HUDEP-2 (cell line): ENCODE data around the gene CNTN4.

Experiments
- DNase-seq, 76 experiments: peaks; one replicate each; lab custom pipeline; 2025; ENCODE audit not compliant: unreplicated experiment in 76 of 76; lab: John Stamatoyannopoulos, UW

Gene CNTN4

DNA sequence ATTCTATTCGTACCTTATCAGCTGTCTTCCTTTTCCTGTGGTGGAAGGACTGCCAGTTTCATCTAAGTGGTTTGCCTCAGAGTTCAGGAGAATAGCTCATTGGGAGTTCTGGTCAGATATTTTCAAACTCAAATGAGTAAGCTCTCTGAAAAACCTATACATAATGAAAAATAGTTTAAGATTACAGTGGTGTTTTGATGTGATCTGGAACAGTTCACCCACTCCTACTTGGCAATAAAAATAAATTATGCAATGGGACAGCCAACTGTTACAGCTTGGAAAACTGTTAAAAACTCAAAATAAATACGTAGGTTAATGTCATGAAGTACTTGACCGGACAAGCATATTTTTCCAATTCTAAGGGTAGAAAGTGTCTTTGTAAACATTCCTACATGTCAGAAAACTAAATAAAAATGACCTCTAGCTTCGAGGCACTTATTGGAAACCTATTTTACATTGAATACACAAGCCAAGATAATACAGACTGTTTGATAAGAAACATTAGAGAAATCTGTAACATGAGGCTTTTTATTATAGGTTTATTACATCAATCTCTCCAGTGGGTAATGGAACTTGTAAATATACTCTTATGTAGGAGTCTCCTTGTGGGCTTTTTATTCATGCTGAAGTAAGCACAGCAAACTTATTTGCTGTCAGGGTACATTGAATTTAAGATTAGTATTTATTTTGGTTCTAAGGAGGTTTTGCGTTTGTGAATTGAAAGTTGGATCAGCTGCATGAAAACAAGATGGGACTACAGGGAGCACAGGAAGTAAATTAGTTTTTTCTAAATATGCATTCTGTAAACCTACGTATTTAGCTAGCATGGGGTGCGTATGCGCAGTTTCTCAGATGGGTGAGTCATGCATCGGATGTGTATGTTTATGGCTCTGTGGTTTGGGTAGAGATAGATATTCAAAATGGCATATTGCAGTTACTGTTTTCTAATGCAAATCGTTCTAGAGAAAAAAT lies 558.4 kb downstream of the CNTN4 start:
- no peak for DNase-seq

DNA sequence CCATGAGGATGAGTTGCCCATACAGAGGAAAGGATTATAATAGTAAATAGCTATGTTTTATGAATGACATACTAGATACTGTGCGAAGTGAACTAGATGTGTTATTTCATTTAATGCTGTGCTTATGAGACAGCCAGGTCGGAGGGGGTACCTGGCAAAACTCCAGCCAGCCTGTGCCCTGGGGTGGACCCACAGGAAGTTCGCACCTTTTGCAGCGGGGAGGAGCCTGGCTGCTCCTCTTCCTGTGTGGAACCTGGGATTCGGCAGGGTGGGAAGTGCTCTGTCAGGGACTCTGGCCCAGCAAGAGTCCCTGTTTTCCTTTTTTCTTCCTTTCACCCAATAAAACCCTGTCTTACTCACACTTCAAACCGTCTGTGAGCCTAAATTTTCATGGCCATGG lies 559.3 kb downstream of the CNTN4 start:
- no peak for DNase-seq

DNA sequence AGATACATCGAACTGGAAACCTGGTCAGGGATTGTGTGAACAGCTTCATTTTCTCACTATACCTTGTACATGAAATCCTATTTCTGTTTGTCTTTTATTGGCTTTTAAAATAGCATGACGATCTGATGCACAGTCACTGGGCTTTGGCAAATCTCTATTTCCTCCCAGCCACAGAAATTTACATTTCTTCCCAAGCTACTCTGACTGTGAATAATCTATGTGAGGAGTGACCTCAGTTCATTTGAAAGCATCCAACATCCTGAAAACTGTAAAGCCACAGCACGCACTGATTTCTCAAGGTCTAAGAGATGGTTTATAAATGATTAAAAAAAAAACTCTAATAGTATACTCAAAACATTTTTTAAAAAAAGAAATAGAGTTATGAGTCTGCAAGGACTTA lies 561.2 kb downstream of the CNTN4 start:
- no peak for DNase-seq

DNA sequence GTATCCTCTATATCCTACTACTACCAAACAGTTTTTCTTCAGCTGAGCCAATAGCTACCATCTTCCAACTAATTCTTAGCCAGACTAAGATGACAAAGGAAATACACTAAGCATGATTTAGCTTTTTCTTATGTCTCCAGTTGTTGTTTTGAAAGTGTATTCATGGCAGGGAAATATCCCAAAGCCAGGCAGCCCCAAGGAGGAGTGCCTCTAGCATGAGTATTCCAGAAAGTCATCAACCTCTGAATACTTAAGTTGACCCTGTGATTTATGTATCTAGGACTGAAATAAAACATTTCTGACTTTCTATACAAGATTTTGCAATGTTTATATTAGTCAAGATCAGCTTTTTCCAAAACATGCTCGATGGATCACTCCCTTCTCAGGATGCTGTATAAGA lies 562.4 kb downstream of the CNTN4 start:
- DNase-seq, result no peak

DNA sequence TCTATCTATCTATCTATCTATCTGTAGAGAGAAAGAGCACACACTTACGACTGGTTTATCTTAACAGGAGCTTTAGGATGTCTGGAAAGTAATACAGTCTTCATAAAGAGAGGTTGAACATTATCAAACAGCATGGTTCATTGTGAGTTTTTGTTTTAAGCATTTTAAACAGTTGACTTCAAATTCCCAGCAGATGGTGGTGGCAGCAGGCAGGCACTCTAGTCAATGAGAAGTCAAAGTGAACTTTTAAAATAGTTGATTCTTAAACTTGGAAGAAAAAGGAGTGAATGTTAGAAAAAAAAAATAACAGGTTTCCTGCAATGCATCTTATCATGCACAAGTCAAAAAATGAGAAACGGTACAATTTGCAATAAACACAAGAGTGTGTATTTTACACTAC lies 578.8 kb downstream of the CNTN4 start:
- DNase-seq, result no peak

DNA sequence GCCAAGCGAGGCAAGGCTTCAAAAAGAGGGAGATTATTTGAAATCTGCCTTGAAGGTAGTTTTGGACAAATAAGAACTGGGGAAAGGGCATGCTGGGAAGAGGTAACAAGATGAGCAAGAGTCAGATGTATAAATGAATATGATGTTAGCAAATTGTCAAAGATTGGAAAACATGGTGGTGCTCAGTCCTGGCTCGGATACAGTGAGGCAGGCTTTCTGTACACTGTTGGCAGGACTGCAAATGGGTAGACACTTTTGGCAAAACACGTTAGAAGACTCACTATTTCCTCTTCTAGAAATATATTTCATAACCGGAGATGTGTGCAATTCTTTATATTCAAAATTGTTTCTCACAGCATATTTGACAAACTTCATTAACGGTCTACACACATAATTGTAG lies 581.6 kb downstream of the CNTN4 start:
- DNase-seq, result no peak

DNA sequence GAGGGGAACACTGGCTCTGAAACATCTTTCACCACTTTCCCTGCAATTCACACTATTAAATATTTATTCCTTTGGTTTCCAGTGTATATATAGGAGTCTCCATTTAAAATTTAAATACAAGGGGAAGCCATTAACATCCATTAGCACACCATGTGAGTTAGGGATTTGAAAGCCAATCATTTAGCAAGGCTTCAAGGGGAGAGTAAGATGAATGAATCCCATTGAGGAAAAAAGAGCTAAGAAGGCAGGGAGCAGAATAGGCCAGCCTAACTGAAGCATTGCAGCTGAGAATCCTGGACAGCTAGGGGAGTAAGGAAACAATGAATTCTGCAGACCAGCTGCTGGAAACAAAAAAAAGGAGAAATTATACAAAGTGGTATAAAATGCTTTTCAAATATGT lies 585.4 kb downstream of the CNTN4 start:
- DNase-seq, result no peak

DNA sequence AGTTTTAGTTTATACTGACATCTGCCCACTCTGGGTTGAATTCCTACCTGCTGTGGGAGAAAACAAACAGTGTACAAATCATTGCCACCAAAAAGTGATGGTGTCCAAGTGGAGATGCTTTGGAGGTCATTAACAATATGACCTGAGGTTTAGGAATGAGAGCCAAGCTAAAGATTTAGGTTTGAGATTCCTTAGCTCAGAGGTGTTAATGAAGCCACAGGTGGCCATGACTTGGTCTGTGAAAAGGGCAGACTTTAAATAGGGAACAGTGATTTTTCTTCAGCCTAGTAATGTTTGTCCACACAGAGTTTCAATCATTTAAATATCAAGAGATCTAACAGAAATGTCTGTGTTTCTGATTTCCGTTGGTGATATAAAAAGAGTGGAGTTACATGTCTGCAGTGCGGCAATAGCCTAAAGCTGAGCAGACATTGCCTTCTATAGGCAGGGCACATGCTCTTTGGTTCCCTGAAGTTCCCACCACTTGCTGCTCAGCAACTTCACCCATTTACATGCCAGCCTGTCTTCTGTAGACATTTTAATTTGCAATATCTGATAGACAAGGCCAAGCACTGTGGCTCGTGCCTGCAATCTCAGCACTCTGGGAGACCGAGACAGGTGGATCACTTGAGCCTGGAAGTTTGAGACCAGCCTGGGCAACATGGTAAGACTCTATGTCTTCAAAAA lies 588.3 kb downstream of the CNTN4 start:
- DNase-seq, result no peak

DNA sequence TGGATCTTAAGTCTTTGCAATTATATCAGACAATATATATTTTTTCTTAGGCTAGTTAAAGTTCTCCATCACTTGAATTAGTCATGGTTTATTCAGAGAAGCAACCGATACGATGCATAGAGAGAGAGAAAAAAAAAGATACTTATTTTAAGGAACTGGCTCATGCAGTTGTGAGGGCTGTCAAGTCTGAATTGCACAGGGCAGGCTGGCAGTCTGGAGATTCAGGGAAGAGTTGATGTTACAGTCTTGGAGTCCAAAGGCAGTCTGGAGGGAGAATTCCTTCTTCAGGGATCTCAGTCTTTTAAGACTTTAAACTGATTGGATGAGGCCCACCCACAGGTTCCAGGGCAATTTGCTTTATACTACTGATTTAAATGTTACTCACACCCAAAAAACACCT lies 598.9 kb downstream of the CNTN4 start:
- no peak for DNase-seq

DNA sequence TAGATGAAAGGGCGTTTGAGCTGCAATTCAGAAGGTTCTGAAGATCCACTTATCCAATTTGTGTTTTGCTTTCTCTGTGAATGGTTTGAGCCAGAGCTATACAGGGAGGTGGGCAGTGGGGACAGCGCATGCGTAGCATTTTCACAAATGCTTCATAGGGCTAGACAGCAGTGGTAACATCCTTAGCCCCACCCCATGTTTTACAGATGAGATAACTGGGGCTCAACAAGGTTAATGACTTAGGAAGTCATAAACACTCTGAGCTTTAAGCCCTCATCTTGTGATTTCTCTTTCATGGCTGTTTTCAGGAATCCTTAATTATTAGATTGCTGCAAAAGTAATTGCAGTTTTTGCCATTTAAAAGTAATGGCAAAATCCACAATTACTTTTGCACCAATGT lies 602.8 kb downstream of the CNTN4 start:
- no peak for DNase-seq

DNA sequence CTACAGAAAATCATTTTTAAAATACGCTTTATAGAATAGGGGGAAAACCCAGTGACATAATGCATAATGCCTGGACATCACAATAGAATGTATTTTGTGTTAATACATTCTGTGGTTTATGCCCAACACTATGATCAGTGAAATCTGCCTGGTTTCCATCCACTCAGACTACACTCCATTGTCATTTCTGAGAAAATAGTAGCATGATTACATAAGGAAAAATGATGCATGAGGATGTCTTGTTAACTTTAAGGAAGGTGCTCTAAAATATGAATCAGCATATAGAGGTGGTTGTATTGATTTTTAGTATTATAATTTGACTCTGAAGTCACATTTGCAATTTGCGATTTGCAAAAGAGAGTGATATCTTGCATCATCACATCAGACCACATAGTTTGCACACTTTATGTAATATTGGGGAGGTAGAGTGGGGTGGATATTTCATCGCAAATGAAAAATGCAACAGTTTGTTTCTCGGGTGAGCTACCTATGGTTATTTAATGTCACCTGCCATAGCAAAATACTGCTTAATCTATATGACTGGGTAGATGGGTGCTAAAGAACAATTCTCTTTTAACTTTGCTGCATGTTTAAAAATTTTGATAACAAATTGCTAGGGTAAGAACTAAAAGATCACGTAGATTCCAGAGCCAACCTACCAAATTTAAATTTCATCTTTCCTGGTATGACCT lies 607.6 kb downstream of the CNTN4 start:
- DNase-seq, result no peak

DNA sequence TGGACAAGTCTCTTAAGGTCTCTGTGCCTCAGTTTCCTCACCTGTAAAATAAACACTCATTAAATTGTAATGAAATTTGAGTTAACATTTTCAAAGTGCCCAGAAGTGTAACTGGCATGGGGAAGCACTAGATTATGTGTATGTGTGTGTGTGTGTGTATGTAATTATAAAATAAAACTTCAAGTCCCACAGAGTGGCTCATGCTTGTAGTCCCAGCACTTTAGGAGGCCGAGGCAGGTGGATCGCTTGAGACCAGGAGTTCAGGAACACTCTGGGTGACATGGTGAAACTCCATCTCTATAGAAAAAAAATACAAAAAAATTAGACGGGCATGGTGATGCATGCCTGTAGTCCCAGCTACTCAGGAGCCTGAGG lies 608.2 kb downstream of the CNTN4 start:
- DNase-seq, result no peak

DNA sequence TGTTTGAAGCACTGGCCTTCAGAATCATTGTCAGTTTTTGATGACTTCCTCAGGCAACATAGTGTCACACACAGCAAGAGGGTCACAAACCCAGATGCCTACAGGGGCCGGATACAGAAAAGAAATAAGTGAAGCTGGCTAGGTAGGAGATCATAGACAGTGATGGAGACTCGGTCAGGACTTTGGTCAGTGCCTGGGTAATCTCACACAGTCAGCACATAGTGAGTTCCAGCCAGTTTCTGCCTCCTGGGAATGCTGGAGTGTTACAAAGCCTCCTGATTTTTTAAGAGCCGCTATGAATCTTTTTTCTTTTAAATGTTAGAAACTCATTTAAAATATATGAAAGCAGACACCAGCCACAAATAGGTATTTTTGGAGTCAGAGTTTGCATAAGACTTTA lies 612.4 kb downstream of the CNTN4 start:
- DNase-seq, result no peak

DNA sequence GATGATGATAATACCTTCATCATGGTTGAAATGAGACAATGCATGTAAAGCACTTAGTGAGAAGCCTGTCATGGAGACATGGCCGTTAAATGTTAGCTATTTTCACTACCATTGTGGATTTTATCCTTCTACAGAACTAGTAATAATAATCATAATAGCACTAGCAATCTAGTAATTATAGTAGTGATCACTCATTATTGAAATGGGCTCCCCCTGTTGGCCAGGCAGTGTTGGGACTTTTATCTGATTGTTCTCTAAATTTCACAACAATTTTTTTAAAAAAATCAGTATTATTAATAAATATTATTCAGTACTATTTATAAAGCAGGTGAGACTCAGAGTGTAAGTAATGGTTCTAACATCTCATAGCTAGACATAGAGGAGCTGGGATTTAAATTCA lies 615.3 kb downstream of the CNTN4 start:
- no peak for DNase-seq

DNA sequence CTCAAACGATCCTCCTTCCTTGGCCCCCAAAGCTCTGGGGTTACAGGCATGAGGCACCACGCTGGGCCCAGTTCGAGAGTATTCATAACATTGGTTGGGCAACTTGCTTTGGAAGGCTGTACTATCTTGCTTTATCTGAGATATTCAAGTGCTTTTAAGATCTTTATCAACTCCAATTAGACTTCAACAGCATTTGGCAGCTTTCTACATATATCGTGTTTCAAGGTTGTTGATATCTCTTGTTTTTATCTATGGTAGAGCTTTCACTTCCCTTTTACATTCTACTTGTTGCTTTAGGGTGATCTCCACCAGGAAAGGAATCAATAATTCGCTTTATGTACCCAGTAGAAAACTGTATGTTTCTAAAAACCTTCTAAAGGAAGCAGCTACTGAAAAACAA lies 616.2 kb downstream of the CNTN4 start:
- DNase-seq, result no peak

DNA sequence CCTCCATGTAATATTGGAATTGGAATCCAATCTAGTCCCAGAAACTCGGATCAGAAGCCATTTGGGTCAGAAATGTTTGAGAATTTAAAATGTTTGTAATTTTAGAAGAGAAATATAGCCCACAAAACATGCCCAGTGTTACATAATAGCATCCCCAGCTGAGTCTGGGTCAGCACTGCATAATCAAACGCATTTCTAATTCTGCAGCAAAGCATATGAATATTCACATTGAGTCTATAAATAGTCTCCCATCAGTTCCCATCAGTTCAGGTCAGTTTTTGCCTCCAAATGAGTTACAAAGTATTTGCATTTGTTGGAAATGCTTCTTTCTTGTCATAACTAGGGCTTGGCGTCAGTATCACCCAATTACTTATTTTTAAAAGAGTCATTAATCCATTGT lies 628.4 kb downstream of the CNTN4 start:
- DNase-seq, result no peak

DNA sequence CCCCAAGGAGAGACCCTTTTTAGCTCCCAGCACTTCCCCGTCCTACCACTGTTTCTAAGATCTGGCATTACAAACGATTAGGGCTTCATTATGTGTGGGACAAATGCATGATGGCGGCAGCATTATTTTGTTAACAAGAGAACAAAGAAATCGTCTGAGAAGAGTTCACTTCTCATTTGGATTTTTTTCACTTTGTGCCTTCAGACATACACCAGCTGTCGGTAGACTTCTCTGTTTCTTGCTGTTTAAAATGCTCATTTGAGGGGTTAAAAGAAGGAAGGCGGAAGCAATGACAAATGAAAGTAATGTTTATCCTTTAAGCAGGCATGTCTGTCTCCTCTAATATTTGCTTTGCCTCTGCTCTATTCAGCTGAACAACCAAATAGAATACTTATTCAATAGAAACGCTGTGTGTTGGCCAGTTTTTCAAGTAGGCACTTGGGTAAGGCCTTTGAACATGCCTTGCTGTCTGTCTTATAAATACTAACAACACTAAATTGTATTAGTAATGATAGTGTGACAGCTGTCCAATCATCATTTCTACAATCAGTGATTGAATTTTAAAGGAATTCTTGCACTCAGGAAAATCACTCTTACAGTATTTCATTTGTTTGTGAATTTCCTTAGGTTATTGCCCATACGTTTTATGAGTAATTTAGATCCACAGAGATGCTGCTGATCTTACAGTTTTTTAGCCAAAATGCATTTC lies 629.1 kb downstream of the CNTN4 start:
- DNase-seq, result no peak

DNA sequence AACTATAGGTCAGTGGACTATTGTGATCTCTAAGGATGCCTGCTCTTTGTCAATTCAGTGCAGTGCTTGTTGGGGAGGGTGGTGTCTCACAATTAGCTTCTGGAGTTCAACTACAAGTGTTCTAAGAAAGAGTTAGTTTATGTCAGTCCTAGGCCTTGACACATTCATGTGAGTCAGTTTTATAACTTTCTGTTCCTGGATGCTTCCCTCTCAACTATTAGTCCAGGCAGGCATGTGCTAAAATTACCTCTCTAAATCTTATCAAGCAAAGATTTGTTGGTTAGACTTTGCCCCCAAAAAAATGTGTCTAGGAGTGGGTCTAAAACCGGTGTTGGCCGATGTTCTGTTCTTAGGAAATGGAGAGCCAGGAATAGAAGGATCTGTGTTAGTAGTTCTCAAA lies 633.2 kb downstream of the CNTN4 start:
- DNase-seq, result no peak

DNA sequence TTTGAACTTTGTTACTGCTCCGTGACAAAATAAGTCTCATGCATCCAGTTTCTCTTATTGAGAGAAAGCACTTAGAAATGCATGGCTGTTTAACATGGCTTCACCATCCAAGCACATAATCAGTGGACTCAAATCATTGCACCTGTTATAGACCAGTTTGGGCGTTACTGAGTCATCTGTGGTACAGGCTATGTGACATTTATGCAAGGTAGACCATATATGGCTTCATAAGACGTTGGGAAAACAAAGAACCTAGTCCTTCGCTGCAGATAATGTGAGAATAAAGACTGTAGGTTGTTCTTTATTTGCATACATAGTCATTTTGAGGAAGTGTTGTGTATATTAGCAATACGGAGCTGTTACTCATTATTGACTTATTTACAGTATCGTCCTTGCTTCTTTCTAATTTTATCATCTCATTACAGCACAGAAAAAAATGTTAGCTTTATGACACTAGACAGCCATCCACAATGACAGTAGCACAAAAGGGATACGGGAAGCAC lies 636.8 kb downstream of the CNTN4 start:
- no peak for DNase-seq

DNA sequence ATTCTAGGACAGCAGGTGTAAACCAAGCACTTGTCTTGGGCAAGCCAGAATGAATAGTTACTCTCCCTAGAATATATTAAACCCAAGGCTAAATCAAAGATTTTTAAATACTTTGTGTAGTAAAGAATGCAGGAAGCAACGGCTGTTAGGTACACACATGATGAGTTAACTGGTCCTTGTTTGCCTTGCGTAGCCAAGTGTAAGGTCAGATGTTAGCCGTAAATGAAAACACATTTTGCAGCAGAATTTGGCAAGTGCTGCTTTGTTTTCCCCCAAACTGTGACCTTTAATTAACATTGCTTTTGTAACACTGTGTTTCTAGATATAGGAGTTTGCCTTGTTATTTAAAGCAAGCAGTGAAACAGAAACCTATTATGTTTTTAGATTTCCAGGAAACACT lies 642.9 kb downstream of the CNTN4 start:
- no peak for DNase-seq
